Mesenteric fat pad (tissue), 1 donor: Measurements from ENCODE around the gene ATAD3B. TPM values are rescaled to one million over a fixed set of nuclear protein-coding genes. Genes with fewer than 3 reads are reported as not detected.
"Not testable (repeated sequence)": the region's sequence is repeated elsewhere in the genome, so short reads cannot be mapped to it uniquely, and the experiment has no call there.

Experiments used
- DNase-seq: peaks from one replicate; pipeline ENCODE4 v3.0.0-alpha.2; 2020; ENCODE audit warnings: low spot score
- total RNA-seq: library from RNA; stranded (reverse); fragmentation: NEBNext Ultra II Directional; extraction: Animal tissue kit (Norgen Biotek cat#: 25700); gene quantifications from one replicate; pipeline ENCODE4 v1.2.1, GENCODE V29; 2021
- donor health status: DM: yes; HTN: yes; CAD: no.

ATAD3B gene
- total RNA-seq, 1 donor from 2014 or later, result 12.6 TPM

GRCh38 chr1:1450616-1451015 lies 20.9 kb upstream of the ATAD3B start:
- DNase-seq, result not testable (repeated sequence)

GRCh38 chr1:1451696-1452364 lies 19.7 kb upstream of the ATAD3B start:
- no peak for DNase-seq

GRCh38 chr1:1452365-1452739 lies 19.2 kb upstream of the ATAD3B start:
- not testable (repeated sequence) for DNase-seq

GRCh38 chr1:1452882-1453281 lies 18.7 kb upstream of the ATAD3B start:
- no peak for DNase-seq

- DNase-seq, result not testable (repeated sequence)
Measured at GRCh38 chr1:1454286-1455056, 17.1 kb upstream of the ATAD3B start.

GRCh38 chr1:1455366-1455884 lies 16.1 kb upstream of the ATAD3B start:
- DNase-seq, result no peak

- not testable (repeated sequence) for DNase-seq
Measured at GRCh38 chr1:1455934-1456333, 15.6 kb upstream of the ATAD3B start.

GRCh38 chr1:1456683-1457255 lies 14.8 kb upstream of the ATAD3B start:
- DNase-seq, result not testable (repeated sequence)

- not testable (repeated sequence) for DNase-seq
Measured at GRCh38 chr1:1459156-1459555, 12.4 kb upstream of the ATAD3B start.

- DNase-seq, result not testable (repeated sequence)
Measured at GRCh38 chr1:1459711-1460110, 11.9 kb upstream of the ATAD3B start.

- DNase-seq, result no peak
Measured at GRCh38 chr1:1460540-1461130, 10.9 kb upstream of the ATAD3B start.

GRCh38 chr1:1461721-1462317 lies 9.7 kb upstream of the ATAD3B start:
- DNase-seq, result no peak

GRCh38 chr1:1462318-1462966 lies 9.1 kb upstream of the ATAD3B start:
- DNase-seq, result no peak

- no peak for DNase-seq
Measured at GRCh38 chr1:1463312-1463711, 8.3 kb upstream of the ATAD3B start.

GRCh38 chr1:1468196-1468985 lies 3.2 kb upstream of the ATAD3B start:
- DNase-seq, result not testable (repeated sequence)

GRCh38 chr1:1470626-1471388 lies 758 bp upstream of the ATAD3B start:
- no peak for DNase-seq

GRCh38 chr1:1472053-1472876 lies 700 bp downstream of the ATAD3B start:
- not testable (repeated sequence) for DNase-seq

GRCh38 chr1:1476011-1476410 lies 4.4 kb downstream of the ATAD3B start:
- not testable (repeated sequence) for DNase-seq
